GM19455 (cell line): ENCODE data around the gene B3GNT3.
A peak's percentile ranks its signal among the peaks of the same experiment; 100 is the strongest.

ENCODE experiments used
- ATAC-seq: cut with Tn5 transposase; IDR thresholded peaks from one replicate; pipeline ENCODE4 v1.9.1; 2021; ENCODE audit not compliant: unreplicated experiment

Gene B3GNT3, protein sequence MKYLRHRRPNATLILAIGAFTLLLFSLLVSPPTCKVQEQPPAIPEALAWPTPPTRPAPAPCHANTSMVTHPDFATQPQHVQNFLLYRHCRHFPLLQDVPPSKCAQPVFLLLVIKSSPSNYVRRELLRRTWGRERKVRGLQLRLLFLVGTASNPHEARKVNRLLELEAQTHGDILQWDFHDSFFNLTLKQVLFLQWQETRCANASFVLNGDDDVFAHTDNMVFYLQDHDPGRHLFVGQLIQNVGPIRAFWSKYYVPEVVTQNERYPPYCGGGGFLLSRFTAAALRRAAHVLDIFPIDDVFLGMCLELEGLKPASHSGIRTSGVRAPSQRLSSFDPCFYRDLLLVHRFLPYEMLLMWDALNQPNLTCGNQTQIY

DNA sequence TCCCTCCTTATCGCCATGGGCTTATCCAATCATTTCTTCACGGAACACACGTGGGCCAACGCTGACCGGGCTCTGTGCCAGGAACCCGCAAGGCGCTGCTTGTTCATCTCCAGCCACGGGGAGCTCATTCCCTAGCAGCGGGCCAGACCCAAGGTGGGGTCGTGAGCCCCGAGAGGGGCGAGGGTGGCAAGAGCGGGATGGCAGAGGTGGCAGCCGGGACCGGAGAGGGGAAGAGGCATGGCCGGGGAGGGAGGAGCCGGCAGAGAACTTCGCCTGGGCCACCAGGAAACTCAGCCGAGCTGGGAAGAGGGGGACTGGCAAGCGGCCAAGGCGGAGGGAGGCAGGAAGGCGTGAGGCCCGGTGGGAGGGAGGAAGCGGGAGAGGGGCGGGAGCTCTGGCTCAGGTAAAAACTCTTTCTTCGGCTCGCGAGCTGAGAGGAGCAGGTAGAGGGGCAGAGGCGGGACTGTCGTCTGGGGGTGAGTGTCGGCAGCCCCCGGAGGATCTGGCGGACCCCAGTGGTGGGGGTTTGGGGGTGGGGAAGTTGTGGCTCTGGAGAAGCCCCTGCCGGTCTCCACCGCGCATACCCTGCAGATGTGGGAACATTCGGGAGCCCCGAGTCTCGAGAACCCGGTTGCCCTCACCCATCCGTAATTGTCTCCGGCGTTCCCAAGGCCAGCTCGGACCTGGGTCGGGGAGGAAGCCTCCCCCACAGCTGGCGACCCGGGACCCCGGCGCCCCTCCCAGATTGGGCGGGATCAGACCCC, at the start of gene B3GNT3:
Gene B3GNT3, plus strand, starts transcription at position 408 of the 764 bp plus-strand sequence. CDS start 12,670 bp downstream, outside the sequence.
- no peak for ATAC-seq

DNA sequence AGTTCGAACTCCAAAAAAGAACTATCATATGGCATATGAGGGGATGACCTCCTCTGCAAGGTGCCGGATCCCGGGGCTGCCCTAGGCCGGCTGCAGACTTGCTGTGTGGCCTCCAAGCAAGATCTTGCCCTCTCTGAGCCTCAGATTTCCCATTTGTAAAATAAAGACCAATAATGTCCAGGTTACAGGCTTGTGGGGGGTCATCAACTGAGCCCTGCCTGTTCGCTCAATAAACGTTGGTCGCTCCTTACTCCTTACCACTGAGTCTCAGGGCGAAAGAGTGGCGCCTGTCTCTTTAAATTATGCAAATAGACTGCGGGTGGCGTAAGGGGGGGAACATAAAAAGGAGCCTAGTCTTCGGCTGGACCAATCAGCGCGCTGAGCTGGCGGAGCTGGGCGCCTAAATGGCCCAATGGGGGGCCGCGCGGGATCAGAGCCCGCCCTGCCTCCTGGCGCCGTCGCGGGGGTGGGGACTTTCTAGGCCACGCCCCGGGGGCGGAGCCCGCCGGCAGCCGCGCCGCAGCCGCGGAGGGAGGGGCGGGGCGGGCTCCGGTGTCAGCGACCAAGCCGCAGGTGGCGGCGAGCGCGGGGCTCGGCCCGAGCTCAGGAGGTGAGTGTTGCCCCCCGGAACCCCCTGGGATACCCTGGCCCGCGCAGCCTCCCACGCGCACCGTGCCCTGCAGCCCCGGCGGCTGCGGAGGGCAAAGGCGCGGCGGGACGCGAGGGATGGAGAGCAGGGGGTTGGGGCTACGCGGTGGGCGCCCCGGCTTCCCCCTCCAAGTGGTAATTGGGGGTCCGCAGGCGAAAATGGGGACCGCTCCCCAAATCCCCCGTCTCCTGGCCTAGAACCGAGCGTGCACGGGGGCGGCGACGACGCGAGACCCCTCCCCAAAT, 47.5 kb upstream of the B3GNT3 start:
- peak; percentile 60 for ATAC-seq

DNA sequence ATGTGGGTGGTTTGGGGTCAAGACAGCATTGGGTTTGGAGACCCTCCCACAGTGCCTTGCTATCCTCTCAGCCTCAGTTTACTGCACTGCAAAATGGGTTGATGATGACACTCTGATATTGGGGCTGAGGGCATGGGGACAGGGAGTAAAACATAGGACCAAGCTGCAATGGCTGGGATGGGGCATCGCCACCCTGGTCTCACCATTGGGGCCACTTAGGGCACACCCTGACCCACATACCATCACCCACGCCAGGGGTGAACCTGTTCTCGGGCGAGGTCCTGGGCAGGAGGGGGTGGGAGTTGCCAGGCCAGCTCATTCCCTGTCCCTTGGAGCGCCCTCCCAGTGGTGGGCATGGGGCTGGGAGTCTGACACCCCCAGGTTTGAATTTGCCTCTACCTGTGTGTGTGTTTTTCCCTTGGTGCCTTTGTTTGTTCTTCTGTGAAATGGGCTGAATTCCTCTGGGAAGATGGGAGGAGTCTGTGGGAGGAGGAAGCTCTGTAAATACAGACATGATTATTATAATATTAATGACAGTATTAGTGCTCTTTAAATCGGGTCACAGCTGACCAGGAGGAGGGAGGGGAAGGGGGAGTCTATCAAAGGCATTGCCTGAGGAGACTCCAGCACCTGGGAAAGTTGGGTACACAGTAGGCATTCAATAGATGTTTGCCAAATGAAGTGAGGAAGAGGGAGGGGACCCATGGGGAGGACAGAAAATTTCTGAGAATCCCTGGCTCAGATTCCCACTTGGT, 45.9 kb upstream of the B3GNT3 start:
- no peak for ATAC-seq

DNA sequence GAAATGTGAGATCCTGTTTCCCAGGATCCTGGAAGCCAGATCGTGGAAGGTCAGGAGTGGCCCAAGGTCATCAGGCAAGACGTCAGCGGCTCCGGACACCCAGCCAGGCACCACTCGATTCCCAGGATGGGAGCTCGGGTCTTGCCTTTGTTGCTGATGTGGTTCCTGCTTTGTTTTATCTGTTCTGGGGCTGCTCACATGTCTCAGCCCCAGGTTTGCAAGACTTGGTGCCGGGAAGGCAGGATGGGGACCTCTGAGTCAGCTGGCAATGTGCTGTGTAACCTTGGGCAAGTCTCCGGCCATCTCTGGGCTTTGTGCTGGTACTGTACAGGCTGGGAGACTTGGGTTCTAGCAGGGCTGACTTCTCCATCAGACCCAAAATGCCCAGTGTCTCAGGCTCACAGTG, 45.0 kb upstream of the B3GNT3 start:
- no peak for ATAC-seq

DNA sequence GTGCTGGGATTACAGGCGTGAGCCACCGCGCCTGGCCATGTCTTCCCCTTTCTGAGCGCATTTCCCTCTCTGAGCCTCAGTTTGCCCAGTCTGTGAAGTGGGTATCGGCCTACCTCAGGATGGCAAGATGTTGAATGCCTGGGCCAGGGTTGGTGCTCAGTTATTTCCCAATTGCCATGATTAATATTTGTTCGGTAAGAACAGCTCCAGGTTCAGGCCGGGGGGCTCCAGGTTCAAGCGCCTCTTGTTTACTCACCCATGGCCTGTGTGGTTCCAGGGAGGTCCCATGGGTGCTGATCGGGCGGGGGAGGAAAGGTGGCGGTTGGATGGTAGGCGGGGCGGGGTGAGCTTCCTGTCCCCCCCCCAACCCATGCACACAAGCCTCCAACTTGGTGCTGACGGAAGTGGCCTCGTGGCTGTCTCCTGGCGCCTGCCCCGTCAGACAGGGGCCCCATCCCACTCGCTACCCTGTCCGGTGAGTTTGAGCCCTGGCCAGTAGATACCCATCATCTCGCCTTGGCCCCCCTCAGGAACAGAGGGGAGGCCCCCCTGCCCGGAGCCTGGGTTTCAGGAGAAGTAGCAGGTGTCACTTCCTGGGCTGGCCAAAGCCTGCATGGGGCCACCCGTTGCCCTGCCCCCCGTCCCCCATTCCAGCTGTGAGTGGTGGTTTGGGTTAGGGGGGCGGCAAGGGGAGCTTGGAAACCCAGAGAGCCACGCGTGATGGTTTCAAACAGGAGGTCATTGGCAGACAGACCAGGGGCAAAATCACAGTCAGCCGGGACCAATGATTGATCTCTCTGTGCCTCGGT, 43.6 kb upstream of the B3GNT3 start, which contains the start of gene FCHO1:
Gene FCHO1, plus strand, starts transcription at position 375 of the 809 bp plus-strand sequence. CDS start 3,688 bp downstream, outside the sequence.
- no peak for ATAC-seq

DNA sequence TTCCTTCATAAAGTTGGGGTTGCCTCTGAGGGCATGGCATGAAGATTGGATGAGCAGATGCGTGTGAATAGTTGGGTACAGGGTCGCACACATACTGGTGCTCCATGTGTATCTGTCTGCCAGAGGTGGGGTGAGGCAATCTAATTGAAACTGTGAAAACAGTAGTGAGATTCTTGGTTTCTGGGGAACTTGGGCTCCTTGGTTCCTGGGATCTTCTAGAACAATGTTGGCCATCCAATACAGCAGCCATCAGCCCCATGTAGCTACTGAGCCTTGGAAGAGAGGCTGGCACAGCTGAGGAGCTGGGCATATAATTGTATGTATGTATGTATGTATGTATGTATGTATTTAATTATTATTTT, 43.0 kb upstream of the B3GNT3 start:
- no peak for ATAC-seq

DNA sequence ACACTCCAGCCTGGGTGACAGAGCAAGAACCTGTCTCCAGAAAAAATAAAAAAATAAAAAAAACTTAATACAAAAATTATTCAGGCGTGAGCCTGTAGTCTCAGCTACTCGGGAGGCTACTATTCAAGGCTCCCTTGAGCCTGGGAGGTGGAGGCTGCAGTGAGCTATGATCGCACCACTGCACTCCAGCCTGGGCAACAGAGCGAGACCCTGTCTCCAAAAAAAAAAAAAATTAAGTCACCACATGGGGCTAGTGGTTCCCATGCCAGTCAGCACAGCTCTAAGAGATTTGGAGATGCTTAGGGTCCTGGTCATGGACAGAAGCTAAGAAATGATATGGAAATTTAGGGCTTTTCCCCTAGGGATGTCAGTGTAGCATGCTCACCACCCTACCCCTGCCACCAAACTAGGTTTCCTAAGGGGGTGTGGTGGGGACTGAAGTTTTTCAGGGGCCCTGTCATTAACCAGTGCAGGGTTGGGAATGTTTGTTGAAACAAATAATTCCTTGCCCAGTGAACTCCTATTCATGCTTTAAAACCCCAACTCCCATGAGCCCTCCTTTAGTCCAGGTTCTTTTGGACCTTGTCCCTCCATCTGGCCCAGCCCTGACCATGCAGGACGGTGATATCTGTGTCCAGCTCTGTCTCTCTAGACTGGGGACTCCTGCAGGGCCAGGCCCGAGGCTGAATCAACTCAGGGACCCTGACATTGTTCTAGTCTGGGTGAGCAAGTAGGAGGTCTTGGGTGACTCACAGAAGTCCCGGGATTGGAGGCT, 41.9 kb upstream of the B3GNT3 start:
- ATAC-seq: no peak

DNA sequence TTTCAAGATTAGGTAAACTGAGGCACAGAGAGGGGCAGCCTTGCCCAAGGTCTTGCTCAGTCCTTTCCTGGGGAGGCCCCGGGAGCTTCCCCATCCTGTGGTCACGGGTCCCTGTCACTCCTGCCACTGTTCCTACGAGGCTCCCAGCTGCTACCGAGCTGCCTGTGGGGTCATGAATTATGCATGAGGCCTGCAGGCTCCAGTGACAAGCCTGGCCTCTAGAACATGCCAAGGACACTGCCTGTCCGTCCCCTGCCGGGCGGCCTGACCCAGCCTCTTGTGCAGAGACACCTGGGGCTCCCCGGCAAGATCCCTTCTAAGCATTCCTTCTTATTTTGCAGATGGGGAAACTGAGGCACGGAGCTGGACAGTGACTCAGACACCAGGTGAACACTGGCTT, 41.0 kb upstream of the B3GNT3 start:
- no peak for ATAC-seq

DNA sequence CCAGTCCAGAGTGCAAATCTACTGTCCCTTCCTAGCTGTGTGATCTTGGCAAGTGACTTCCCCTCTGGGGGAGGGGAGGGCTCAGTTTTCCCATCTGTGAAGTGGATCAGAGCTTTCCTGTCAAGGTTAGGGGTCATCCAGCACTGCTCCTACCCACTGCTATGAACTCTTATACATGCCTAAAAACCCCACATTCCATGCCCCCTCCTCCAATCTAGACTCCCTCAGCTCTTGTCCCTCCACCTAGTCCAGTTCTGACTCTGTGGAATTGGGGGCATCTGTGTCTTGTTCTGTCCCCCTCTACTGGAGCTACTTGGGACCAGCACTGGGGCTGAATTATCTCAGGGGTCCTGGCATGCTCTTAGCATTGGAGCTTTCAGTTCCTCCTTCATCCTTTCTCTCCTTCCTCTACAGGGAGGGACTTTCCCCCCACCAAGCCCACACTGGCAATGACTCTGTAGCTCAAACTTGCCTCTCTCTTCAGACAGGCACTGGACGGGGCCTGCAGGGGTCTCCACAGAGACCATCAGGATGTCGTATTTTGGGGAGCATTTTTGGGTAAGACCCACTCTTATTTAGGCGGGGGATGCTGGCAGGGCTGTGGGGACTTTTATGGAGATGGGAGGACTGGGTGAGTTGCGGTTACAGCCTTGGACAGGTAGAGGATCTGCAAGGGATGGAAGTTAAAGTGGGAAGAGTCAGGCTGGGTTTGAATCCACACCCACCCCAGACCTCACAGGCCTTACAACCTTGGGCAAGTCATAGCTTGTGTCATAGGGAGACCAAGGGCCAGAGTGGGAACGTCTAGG, 40.1 kb upstream of the B3GNT3 start:
- no peak for ATAC-seq

DNA sequence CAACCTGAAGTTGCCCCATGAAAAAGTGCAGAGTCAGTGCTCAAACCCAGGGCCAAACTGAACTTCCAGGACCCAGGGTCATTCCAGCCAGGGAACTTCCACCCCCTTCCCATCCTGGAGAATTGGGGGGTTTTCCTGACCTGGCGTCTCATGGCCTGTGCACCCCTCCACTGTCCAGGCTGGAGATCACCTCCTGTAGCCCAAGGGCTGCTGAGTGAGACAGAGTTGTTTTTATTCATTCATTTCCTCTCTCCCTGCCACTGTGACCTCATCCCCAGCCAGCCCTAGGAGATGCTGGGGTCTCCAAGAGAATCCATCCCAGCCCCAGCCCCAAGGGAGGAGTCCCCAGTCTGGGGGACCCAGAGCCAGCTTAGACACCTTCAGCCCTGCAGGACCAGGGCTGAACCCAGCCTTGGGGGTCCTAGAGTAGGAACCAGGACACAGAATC, 39.5 kb upstream of the B3GNT3 start:
- ATAC-seq: no peak

DNA sequence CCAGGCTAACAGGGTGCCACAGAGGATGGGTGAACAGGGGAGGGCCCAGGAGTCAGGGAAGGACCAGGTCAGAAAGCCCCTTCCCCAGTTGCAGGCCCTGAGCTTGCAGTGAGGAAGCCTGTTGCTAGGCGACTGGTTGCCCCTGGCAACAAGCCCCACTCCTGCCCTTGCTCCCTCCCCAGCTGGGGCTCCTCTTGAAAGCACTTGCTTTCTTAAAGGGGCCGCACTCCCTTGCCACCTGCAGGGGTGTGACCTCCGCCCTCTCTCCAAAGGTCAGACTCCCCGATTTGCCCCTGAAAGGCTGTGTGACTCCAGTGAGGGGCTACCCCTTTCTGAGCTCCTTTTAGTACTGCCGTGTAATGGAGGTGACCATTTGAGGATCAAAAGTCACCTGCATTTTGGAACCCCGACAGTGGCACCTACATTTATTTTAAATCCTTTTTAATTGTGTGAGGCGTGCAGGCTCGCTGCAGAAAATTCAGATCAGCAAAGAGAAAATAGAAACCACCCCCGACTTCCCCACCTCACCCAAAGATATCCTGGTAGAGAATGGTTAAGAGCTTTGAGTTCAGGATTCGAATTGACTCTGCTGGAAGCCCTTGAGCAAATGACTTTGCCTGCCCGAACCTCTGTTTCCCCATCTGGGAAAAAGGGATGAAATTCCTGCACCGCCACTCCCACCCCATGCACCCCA, 38.8 kb upstream of the B3GNT3 start:
- ATAC-seq: no peak

DNA sequence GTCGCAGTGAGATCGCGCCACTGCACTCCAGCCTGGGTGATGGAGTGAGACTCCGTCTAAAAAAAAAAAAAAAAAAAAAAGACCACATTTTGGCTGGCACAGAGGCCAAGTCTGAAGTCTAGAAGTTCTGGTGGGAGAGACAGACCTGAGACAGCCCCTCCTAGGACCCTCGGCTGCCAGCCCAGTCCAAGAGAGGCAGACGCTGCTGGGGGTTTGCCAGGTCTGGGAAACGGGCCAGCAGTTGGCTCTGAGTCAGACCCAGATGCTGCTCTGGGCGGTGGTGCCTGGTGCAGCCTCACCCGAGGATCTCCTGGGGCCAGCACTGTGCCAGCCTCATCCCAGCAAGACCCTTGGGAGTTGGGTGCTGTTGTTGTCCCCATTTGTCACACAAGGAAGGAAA, 37.8 kb upstream of the B3GNT3 start:
- ATAC-seq: no peak

DNA sequence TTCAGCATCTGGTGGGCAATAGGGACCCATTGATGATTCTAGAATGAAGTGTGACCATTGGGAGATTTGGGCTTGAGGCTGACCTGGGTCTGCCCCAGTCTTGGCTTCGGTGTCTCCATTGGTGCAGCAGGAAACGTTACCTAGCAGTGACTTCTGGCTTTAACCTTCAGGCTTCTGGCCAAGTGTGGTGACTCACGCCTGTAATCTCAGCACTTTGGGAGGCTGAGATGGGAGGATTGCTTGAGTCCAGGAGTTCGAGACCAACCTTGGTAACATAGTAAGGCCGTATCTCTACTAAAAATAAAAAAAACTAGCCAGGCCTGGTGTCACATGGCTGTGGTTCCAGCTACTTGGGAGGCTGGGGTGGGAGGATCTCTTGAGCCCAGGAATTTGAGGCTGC, 36.4 kb upstream of the B3GNT3 start:
- no peak for ATAC-seq

DNA sequence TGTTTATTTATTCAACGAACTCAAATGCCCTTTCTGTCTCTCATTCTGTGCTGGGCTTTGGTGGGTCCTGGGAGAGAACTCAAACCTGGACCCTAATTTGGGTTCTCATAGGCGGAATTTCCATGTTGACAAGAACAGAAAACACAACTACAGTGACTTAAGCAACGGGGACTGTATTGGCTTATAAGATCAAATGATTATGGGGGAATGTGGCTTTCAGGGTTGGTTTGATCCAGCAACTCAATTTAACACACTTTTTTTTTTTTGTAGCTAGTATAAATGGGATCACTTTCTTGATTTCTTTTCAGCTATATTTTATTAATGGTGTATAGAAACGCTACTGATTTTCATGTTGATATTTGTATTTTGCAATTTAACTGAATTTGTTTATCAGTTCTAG, 33.8 kb upstream of the B3GNT3 start:
- ATAC-seq: no peak

DNA sequence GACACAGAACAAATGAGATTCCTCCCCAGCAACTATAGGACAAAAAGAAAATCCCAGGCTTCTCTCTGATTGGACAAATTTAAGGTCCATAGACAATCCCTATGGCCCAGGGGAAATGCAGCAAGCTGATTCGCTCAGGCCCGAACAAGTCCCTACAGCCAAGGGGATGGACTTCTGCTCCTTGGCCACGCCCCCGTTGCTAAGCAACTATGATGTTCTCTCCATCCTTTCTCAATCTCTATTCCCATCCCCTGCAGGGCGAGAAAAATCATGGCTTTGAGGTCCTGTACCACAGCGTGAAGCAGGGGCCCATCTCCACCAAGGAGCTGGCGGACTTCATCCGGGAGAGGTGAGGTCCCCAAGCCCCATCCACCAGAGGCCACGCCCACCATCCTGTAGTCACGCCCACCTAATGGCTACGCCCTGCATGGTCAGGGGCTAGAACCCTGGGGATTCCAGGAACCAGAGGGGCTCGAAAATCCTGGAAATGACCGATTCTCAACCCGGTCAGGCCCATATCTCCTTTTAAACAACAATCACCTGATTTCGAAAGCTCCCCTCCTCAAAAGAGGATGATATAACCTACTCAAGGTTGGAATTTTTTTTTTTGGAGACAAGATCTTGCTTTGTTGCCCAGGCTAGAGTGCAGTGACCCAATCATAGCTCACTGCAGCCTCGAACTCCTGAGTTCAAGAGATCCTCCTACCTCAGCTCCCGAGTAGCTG, 32.3 kb upstream of the B3GNT3 start:
- no peak for ATAC-seq

DNA sequence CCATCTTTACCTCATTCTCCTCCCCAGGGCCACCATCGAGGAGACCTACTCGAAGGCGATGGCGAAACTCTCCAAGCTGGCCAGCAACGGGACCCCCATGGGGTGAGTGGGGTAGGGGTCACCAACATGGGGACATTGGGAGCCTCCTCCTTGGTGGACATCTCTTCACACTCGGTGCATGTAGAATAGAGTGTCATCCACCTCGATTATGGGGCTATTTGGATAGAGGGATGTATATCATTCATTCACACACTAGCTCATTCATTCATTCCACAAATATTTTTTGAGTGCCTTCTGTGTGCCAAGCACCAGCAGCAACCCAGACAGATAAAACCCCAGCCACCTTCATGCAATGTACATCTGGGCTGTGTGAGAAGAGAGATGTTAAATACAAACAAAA, 30.6 kb upstream of the B3GNT3 start:
- ATAC-seq: no peak

DNA sequence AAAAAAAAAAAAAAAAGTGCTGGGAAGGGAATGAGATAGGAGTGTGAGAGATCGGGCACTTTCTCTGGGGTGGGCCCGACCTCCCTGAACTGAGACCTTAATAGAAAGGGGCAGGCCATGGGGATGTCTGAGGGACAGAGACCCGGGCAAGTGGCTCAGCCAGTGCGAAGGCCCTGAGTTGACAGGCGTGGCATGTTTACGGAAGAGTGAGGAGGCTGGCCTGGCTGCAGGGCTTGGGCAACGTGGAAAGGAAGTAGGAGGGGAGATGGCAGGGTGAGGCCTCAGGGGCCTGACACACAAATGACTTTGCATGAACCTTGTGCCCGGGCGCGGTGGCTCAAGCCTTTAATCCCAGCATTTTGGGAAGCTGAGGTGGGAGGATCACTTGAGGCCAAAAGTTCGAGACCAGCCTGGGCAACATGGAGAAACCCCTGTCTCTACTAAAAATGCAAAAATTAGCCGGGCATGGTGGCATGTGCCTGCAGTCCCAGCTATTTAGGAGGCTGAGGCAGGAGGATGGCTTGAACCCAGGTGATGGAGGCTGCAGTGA, 29.8 kb upstream of the B3GNT3 start:
- ATAC-seq: no peak
